K562 (cell line): ENCODE data around the gene P3H1. TPM values are rescaled to one million over a fixed set of nuclear protein-coding genes. Genes with fewer than 3 reads are reported as not detected.

Source experiments
- ATAC-seq: fragments of 200-7000 bp; cut with Tn5 transposase; 3 replicates; pipeline ENCODE4 v1.9.1; 2020; ENCODE audit warnings: moderate library complexity
- BruUV-seq: library from RNA; stranded (reverse); fragments of 400-500 nt; replicated peaks from 2 replicates; lab custom pipeline; 2021; lab: Mats Ljungman, UMichigan
- CTCF ChIA-PET: fragments of 300-600 bp; formaldehyde crosslinking; extraction: SDS; loops from one replicate; lab custom pipeline; 2021; ENCODE audit warnings: low intra/inter-chr PET ratio; lab: Yijun Ruan, JAX
- POLR2A ChIA-PET: fragments of 300-600, 350-650 bp; sonication (Branson Sonifier 250); formaldehyde crosslinking; extraction: SDS; loops from one replicate; lab custom pipeline; 2021; ENCODE audit warnings: antibody characterized with exemption, inconsistent platforms; lab: Yijun Ruan, JAX
- DNase-seq, 4 experiments: peaks; one replicate each; pipeline versions ENCODE4 v3.0.0 to v3.0.0-alpha.2; 2011 to 2018; ENCODE audit warnings: low spot score in 3 of 4, mixed read lengths in 3 of 4; ENCODE audit errors: extremely low read depth in 1 of 4
- FAIRE-seq: peaks from 2 replicates; lab custom pipeline; 2011; peaks lifted over from hg19 to GRCh38; lab: Jason Lieb, UNC
- H2AFZ ChIP-seq: 2 replicates; pipeline ENCODE4 v1.6.0; 2011; ENCODE audit warnings: low read depth, low read length, control low read depth, inconsistent platforms
- H3K27ac ChIP-seq: fragments of 200-600 bp; 3 replicates; pipeline ENCODE4 v1.8.0; 2011; ENCODE audit warnings: low read depth, mild to moderate bottlenecking, control low read depth, inconsistent platforms, low read length, moderate library complexity, mixed read lengths; ENCODE audit errors: extremely low read depth
- H3K27me3 ChIP-seq, 2 experiments: fragments of 300-600 bp in 1 of 2; 2 replicates in 1 of 2; 3 replicates in 1 of 2; pipeline versions ENCODE4 v1.6.0 to v1.8.0; 2011; ENCODE audit warnings: inconsistent platforms in 2 of 2, low read length in 2 of 2, mild to moderate bottlenecking in 1 of 2, mixed read lengths in 1 of 2, moderate library complexity in 1 of 2; ENCODE audit not compliant: control insufficient read depth in 2 of 2, insufficient read depth in 2 of 2
- H3K36me3 ChIP-seq: fragments of 300-600 bp; 3 replicates; pipeline ENCODE4 v1.8.0; 2011; ENCODE audit warnings: mild to moderate bottlenecking, low read length, inconsistent platforms; ENCODE audit not compliant: control insufficient read depth, insufficient read depth
- H3K4me1 ChIP-seq, 2 experiments: fragments of 200-600 bp in 1 of 2; replicated peaks in 1 of 2; 2 replicates in 1 of 2; 3 replicates in 1 of 2; pipeline versions ENCODE4 v1.5.1 to v1.8.0; 2011; ENCODE audit warnings: inconsistent platforms in 2 of 2, low read length in 2 of 2, mild to moderate bottlenecking in 1 of 2, mixed read lengths in 1 of 2, moderate library complexity in 1 of 2; ENCODE audit not compliant: control insufficient read depth in 2 of 2, insufficient read depth in 2 of 2
- H3K4me2 ChIP-seq: 2 replicates; pipeline ENCODE4 v1.6.1; 2011; ENCODE audit warnings: low read length, control low read depth, inconsistent platforms, mixed read lengths; ENCODE audit not compliant: insufficient read depth
- H3K4me3 ChIP-seq: fragments of 200-600 bp; sonication (generic), shearing (Covaris generic); 2 replicates; pipeline ENCODE4 v1.5.1; 2016; ENCODE audit warnings: control low read depth, inconsistent platforms
- H3K79me2 ChIP-seq: fragments of 200-600 bp; 3 replicates; pipeline ENCODE4 v1.8.0; 2011; ENCODE audit warnings: low read length, inconsistent platforms; ENCODE audit not compliant: control insufficient read depth, insufficient read depth
- H3K9ac ChIP-seq, 2 experiments: 2 replicates each; pipeline versions ENCODE4 v1.6.0 to v1.6.1; 2011; ENCODE audit warnings: low read depth in 2 of 2, low read length in 2 of 2, control low read depth in 1 of 2, inconsistent platforms in 1 of 2, mild to moderate bottlenecking in 1 of 2, mixed read lengths in 1 of 2; ENCODE audit not compliant: insufficient read depth in 1 of 2
- H3K9me1 ChIP-seq: one replicate; pipeline ENCODE4 v1.6.0; 2011; ENCODE audit warnings: inconsistent platforms, mild to moderate bottlenecking, low read length, moderate library complexity; ENCODE audit not compliant: control insufficient read depth, insufficient read depth
- H3K9me3 ChIP-seq: replicated peaks from 2 replicates; pipeline ENCODE4 v1.5.1; 2011; ENCODE audit warnings: low read depth, low read length, inconsistent platforms; ENCODE audit not compliant: control insufficient read depth, insufficient read depth
- H4K20me1 ChIP-seq: replicated peaks from 2 replicates; pipeline ENCODE4 v1.6.1; 2011; ENCODE audit warnings: low read length, inconsistent platforms, mixed read lengths; ENCODE audit not compliant: control insufficient read depth, insufficient read depth
- ATF1 ChIP-seq, 2 experiments: fragments of 450-650 bp in 1 of 2; IDR thresholded peaks; 2 replicates each; pipeline ENCODE4 v1.6.1; 2016; ENCODE audit warnings: missing compliant biosample characterization in 1 of 2, missing genetic modification characterization in 1 of 2
- CBFB ChIP-seq: sonication (generic); formaldehyde crosslinking; IDR thresholded peaks from 2 replicates; pipeline ENCODE4 v1.4.0; 2020; ENCODE audit warnings: mild to moderate bottlenecking, missing genetic modification reagents
- HNRNPH1 ChIP-seq: fragments of 200-400 bp; formaldehyde crosslinking; optimal IDR thresholded peaks from 2 replicates; pipeline ENCODE3; 2017; ENCODE audit warnings: low read depth, mild to moderate bottlenecking, low read length, moderate library complexity
- MYC ChIP-seq, 2 experiments: fragments of 250-450 bp in 1 of 2; sonication (Bioruptor Pico) in 1 of 2; IDR thresholded peaks; 2 replicates each; pipeline versions ENCODE4 v1.5.1 to v1.6.1; 2012 to 2021; ENCODE audit warnings: low read depth in 2 of 2, borderline replicate concordance in 1 of 2, improper control_type of control experiment in 1 of 2, low read length in 1 of 2, mild to moderate bottlenecking in 1 of 2, moderate library complexity in 1 of 2
- NBN ChIP-seq: fragments of 450-650 bp; IDR thresholded peaks from 2 replicates; pipeline ENCODE4 v1.6.1; 2016; ENCODE audit warnings: low read depth, mild to moderate bottlenecking
- TAL1 ChIP-seq: fragments of 450-650 bp; IDR thresholded peaks from 2 replicates; pipeline ENCODE4 v1.6.1; 2016; ENCODE audit warnings: mild to moderate bottlenecking
- WGBS: fragments of 100-300 bp; shearing (Covaris generic); methylation state at CpG from one replicate; pipeline ENCODE4 v1.1.6; 2016; ENCODE audit warnings: low coverage, mixed read lengths; ENCODE audit not compliant: insufficient coverage; ENCODE audit errors: missing lambda C conversion rate; 5-methylcytosine and 5-hydroxymethylcytosine counted together
- in situ Hi-C: fragments of 300-500 bp; cut with MboI; formaldehyde crosslinking; loops from 4 replicates; pipeline ENCODE4 v1.15.0; 2018; ENCODE audit warnings: inconsistent platforms, mixed read lengths
- intact Hi-C: fragments of 100-400 bp; cut with micrococcal nuclease; formaldehyde crosslinking; loops from 2 replicates; pipeline ENCODE4 v1.14.2; 2022
- polyA plus RNA-seq, 8 experiments: library from polyadenylated mRNA; depleted of rRNA in 4 of 8; stranded (reverse) in 5 of 8; unstranded in 3 of 8; fragments of >200 nt; fragmentation: Nextera tagmentation in 2 of 8; fragmentation: Illumina TruSeq in 1 of 8; extraction: Ambion mirVana in 2 of 8; extraction: Trizol in 1 of 8; gene quantifications; 2 replicates each; pipeline versions ENCODE4 v1.2.1 to v1.2.3, GENCODE V29; 2011 to 2014; ENCODE audit warnings: inconsistent platforms in 1 of 8, missing spikeins in 1 of 8
- total RNA-seq, 7 experiments: library from RNA; depleted of rRNA in 6 of 7; stranded (reverse); fragments of >200 nt in 6 of 7; fragmentation: Illumina TruSeq in 2 of 7; extraction: Trizol in 2 of 7; gene quantifications; 2 replicates each; pipeline versions ENCODE4 v1.2.1 to v1.2.3, GENCODE V29; 2011 to 2021; ENCODE audit warnings: low replicate concordance in 1 of 7
- TF ChIP-seq, protein P1 (sequence below): fragments of 250-450 bp; sonication (Bioruptor Pico); IDR thresholded peaks from 2 replicates; pipeline ENCODE4 v1.4.0; 2020
- TF ChIP-seq, protein P2 (sequence below): IDR thresholded peaks from 3 replicates; pipeline ENCODE4 v1.6.1; 2011; ENCODE audit warnings: borderline replicate concordance, mild to moderate bottlenecking; ENCODE audit not compliant: insufficient read length, insufficient read depth
- TF ChIP-seq, protein P3 (sequence below): fragments of 250-450 bp; sonication (Bioruptor Pico); IDR thresholded peaks from 2 replicates; pipeline ENCODE4 v1.8.0; 2022; ENCODE audit warnings: inconsistent platforms, mild to moderate bottlenecking, moderate library complexity, borderline replicate concordance

P3H1 gene
- total and polyA plus RNA-seq, 9 of the 15 experiments (the other 6 are each of a cell fraction or from before 2014, with no cell fraction given) = 1.7 to 81.7 (median 45.7) TPM

DNA sequence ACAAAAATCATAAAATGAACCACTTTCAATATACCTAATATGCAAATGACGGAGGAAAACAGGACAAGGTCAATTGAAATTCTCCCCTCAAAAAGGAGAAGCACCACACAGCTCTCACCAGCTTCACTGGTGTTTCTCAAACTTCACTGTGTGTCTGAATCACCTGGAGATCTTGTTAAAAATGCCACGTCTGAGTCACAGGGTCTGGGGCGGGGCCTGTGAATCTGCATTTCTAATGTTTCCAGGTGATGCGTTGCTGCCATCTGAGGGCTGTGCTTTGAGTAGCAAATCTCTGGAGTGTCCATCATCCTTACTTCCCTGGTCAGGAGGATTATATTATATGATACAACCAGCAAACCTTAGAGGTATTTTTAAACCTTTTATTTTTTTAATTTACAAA is 35.8 kb downstream of the P3H1 start:
- WGBS = 15% methylated on average over 4 of the region's 4 CpGs
- DNase-seq = peak; percentile 47 to 72 (median 52)
- no peak overlapping the region for H3K27ac ChIP-seq
- no peaks in the 10 kb centered on the region for H4K20me1 ChIP-seq
- peaks cover 0 to 11% of the 10 kb centered on the region in 2 experiments; a peak in 3 of 5 replicates for H3K4me1 ChIP-seq
- intact Hi-C loops (loop anchor here (1.0 to 10.0 kb wide), 4 partner anchors 153 to 586 kb away; no protein-coding TSS in a partner anchor), in situ Hi-C loops (loop anchor here (5.0 to 25.0 kb wide), 2 partner anchors 144 to 589 kb away; no protein-coding TSS in a partner anchor)
- no peak overlapping the region for H3K4me3 ChIP-seq
- peak; percentile 79 for FAIRE-seq
- peaks cover 2 to 24% of the 10 kb centered on the region in 2 experiments; a peak in 3 of 5 replicates for H3K27me3 ChIP-seq
- H3K9me3 ChIP-seq = no peaks in the 10 kb centered on the region
- H3K79me2 ChIP-seq = no peaks in the 10 kb centered on the region
- POLR2A ChIA-PET = interaction anchor here (0.5 kb wide), 1 partner anchor 11 kb away, joined by 3 read pairs; no protein-coding TSS in a partner anchor
- CTCF ChIA-PET = interaction anchor here (0.5 to 1.4 kb wide), 3 partner anchors 153 to 554 kb away, joined by 3 to 6 read pairs (median 3); no protein-coding TSS in a partner anchor
- no peak overlapping the region for H3K9ac ChIP-seq
- ATAC-seq = peak; percentile 66
- H3K4me2 ChIP-seq = no peak overlapping the region
- H2AFZ ChIP-seq = no peak overlapping the region
- no peaks in the 10 kb centered on the region for H3K36me3 ChIP-seq
- no peaks in the 10 kb centered on the region for H3K9me1 ChIP-seq
- no TSS peak for BruUV-seq
- no peak for TF ChIP-seq TAL1
- TF ChIP-seq, protein P1, sequence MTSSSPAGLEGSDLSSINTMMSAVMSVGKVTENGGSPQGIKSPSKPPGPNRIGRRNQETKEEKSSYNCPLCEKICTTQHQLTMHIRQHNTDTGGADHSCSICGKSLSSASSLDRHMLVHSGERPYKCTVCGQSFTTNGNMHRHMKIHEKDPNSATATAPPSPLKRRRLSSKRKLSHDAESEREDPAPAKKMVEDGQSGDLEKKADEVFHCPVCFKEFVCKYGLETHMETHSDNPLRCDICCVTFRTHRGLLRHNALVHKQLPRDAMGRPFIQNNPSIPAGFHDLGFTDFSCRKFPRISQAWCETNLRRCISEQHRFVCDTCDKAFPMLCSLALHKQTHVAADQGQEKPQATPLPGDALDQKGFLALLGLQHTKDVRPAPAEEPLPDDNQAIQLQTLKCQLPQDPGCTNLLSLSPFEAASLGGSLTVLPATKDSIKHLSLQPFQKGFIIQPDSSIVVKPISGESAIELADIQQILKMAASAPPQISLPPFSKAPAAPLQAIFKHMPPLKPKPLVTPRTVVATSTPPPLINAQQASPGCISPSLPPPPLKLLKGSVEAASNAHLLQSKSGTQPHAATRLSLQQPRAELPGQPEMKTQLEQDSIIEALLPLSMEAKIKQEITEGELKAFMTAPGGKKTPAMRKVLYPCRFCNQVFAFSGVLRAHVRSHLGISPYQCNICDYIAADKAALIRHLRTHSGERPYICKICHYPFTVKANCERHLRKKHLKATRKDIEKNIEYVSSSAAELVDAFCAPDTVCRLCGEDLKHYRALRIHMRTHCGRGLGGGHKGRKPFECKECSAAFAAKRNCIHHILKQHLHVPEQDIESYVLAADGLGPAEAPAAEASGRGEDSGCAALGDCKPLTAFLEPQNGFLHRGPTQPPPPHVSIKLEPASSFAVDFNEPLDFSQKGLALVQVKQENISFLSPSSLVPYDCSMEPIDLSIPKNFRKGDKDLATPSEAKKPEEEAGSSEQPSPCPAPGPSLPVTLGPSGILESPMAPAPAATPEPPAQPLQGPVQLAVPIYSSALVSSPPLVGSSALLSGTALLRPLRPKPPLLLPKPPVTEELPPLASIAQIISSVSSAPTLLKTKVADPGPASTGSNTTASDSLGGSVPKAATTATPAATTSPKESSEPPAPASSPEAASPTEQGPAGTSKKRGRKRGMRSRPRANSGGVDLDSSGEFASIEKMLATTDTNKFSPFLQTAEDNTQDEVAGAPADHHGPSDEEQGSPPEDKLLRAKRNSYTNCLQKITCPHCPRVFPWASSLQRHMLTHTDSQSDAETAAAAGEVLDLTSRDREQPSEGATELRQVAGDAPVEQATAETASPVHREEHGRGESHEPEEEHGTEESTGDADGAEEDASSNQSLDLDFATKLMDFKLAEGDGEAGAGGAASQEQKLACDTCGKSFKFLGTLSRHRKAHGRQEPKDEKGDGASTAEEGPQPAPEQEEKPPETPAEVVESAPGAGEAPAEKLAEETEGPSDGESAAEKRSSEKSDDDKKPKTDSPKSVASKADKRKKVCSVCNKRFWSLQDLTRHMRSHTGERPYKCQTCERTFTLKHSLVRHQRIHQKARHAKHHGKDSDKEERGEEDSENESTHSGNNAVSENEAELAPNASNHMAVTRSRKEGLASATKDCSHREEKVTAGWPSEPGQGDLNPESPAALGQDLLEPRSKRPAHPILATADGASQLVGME (CRISPR knock-in tag) = no peak
- TF ChIP-seq, protein P2, sequence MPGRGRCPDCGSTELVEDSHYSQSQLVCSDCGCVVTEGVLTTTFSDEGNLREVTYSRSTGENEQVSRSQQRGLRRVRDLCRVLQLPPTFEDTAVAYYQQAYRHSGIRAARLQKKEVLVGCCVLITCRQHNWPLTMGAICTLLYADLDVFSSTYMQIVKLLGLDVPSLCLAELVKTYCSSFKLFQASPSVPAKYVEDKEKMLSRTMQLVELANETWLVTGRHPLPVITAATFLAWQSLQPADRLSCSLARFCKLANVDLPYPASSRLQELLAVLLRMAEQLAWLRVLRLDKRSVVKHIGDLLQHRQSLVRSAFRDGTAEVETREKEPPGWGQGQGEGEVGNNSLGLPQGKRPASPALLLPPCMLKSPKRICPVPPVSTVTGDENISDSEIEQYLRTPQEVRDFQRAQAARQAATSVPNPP = no peak
- TF ChIP-seq HNRNPH1 = no peak
- TF ChIP-seq NBN = no peak
- no peak for TF ChIP-seq CBFB (CRISPR knock-in tag)
- no peak for TF ChIP-seq MYC (IDR thresholded peaks at IDR 0.05; ENCODE audit: low read depth, low read length)
- no peak for TF ChIP-seq MYC (CRISPR knock-in tag; IDR thresholded peaks at IDR 0.05; ENCODE audit: borderline replicate concordance, low read depth)
- TF ChIP-seq, protein P3, sequence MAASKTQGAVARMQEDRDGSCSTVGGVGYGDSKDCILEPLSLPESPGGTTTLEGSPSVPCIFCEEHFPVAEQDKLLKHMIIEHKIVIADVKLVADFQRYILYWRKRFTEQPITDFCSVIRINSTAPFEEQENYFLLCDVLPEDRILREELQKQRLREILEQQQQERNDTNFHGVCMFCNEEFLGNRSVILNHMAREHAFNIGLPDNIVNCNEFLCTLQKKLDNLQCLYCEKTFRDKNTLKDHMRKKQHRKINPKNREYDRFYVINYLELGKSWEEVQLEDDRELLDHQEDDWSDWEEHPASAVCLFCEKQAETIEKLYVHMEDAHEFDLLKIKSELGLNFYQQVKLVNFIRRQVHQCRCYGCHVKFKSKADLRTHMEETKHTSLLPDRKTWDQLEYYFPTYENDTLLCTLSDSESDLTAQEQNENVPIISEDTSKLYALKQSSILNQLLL (CRISPR knock-in tag) = no peak
- no peak for TF ChIP-seq ATF1 (CRISPR knock-in tag; IDR thresholded peaks at IDR 0.05)
- TF ChIP-seq ATF1 (tag; IDR thresholded peaks at IDR 0.05) = no peak
